NCI-H510A treated with DMSO at 0.1 percent for 48 hours (cell line): ENCODE results near the gene TPMT.
"Not testable (repeated sequence)": the region's sequence is repeated elsewhere in the genome, so short reads cannot be mapped to it uniquely, and the experiment has no call there.

Experiments used
- DNase-seq: peaks from one replicate; lab custom pipeline; 2025; lab: John Stamatoyannopoulos, UW

TPMT gene

GRCh38 chr6:18155864-18156421, 1.1 kb upstream of the TPMT start:
- DNase-seq, result peak; percentile 39

GRCh38 chr6:18155150-18155863, 430 bp upstream of the TPMT start, which contains the start of gene KDM1B:
Gene KDM1B (plus strand): TSS chr6:18155422. CDS start chr6:18159896, 4,474 bp downstream.
- peak; percentile 93 for DNase-seq

- no peak for DNase-seq
Observed at GRCh38 chr6:18153311-18153703, 1.6 kb downstream of the TPMT start.

GRCh38 chr6:18151801-18152200, 3.1 kb downstream of the TPMT start:
- no peak for DNase-seq

- DNase-seq, result not testable (repeated sequence)
Observed at GRCh38 chr6:18151391-18151790, 3.5 kb downstream of the TPMT start.

GRCh38 chr6:18148304-18149025, 6.4 kb downstream of the TPMT start:
- no peak for DNase-seq

GRCh38 chr6:18147616-18148015, 7.3 kb downstream of the TPMT start:
- DNase-seq, result no peak

GRCh38 chr6:18147160-18147559, 7.7 kb downstream of the TPMT start:
- DNase-seq, result no peak

GRCh38 chr6:18142591-18142861, 12.4 kb downstream of the TPMT start:
- no peak for DNase-seq

GRCh38 chr6:18141805-18142590, 12.9 kb downstream of the TPMT start:
- peak; percentile 59 for DNase-seq

GRCh38 chr6:18139935-18140621, 14.8 kb downstream of the TPMT start:
- no peak for DNase-seq

- DNase-seq, result no peak
Observed at GRCh38 chr6:18138906-18139305, 16.0 kb downstream of the TPMT start.

- DNase-seq, result no peak
Observed at GRCh38 chr6:18136260-18136659, 18.6 kb downstream of the TPMT start.

GRCh38 chr6:18135171-18135570, 19.7 kb downstream of the TPMT start:
- no peak for DNase-seq

- DNase-seq, result no peak
Observed at GRCh38 chr6:18132346-18132745, 22.5 kb downstream of the TPMT start.

GRCh38 chr6:18126121-18126520, 28.8 kb downstream of the TPMT start:
- DNase-seq, result no peak

- DNase-seq, result peak; percentile 79
Observed at GRCh38 chr6:18122128-18123093, 32.5 kb downstream of the TPMT start, which contains the start of gene NHLRC1. Gene NHLRC1 (minus strand): TSS chr6:18122677. CDS start chr6:18122606, 71 bp downstream.

- DNase-seq, result no peak
Observed at GRCh38 chr6:18121580-18122127, 33.2 kb downstream of the TPMT start.

- no peak for DNase-seq
Observed at GRCh38 chr6:18119236-18119635, 35.6 kb downstream of the TPMT start.

GRCh38 chr6:18118330-18118729, 36.5 kb downstream of the TPMT start:
- DNase-seq, result no peak
